Panc1 (cell line): Measurements from ENCODE around the gene EPC1.

Source experiments
- CTCF ChIP-seq: fragments of 450-650 bp; IDR thresholded peaks from 2 replicates; pipeline ENCODE4 v1.5.1; 2017; ENCODE audit warnings: mild to moderate bottlenecking
- POLR2AphosphoS5 ChIP-seq: IDR thresholded peaks from 2 replicates; pipeline ENCODE4 v1.6.1; 2012; ENCODE audit warnings: mild to moderate bottlenecking, low read depth, low read length, moderate library complexity
- REST ChIP-seq, 2 experiments: IDR thresholded peaks; 2 replicates each; pipeline ENCODE4 v1.6.1; 2011 to 2012; ENCODE audit warnings: low read depth in 2 of 2, control low read depth in 1 of 2, low read length in 1 of 2, mild to moderate bottlenecking in 1 of 2, moderate library complexity in 1 of 2; ENCODE audit not compliant: insufficient read depth in 1 of 2
- SIN3A ChIP-seq: IDR thresholded peaks from 2 replicates; pipeline ENCODE4 v1.6.1; 2012; ENCODE audit warnings: low read depth, mild to moderate bottlenecking, low read length, moderate library complexity, borderline replicate concordance; ENCODE audit not compliant: insufficient read depth
- TCF7L2 ChIP-seq: IDR thresholded peaks from 2 replicates; pipeline ENCODE4 v1.6.1; 2011; ENCODE audit warnings: mild to moderate bottlenecking, low read depth, low read length, inconsistent platforms

DNA sequence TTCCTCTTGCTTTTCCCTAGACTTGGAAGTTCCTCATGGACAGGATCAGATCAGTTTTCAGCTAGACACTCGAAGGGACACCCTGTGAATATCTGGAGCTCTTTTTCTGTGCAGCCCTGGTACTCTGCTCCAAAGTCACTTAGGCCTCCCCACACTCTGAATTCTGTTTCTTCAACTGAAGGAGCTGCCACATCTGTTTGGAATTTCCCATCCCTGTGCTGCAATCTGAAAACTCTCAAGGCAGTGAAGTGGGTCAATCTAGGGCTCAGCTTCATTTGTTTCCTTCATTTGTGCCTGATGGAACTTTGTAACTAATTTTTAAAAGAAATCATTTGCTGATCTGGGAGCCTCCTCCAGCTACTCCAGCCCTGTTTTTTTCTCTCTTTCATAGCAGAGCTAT, 9.6 kb downstream of the EPC1 start:
- TF ChIP-seq CTCF (no peak), POLR2AphosphoS5 (no peak), REST (IDR thresholded peaks at IDR 0.05; ENCODE audit: insufficient read depth in 1 of 2, low read depth in 2 of 2, low read length in 1 of 2) (no peak), SIN3A (no peak), TCF7L2 (no peak)
